Breast epithelium (tissue), 4 donors: Measurements from ENCODE around the gene OGFR. TPM values are rescaled to one million over a fixed set of nuclear protein-coding genes. Genes with fewer than 3 reads are reported as not detected.

Experiments used
- DNase-seq, 2 donors: peaks; one replicate each; pipeline ENCODE4 v3.0.0-alpha.2; 2019; ENCODE audit warnings: low spot score in 2 of 2
- H3K27ac ChIP-seq, 2 donors: fragments of 200-600 bp; sonication (generic) in 1 of 2; one replicate each; pipeline ENCODE4 v1.5.1; 2016 to 2019; ENCODE audit warnings: mild to moderate bottlenecking in 1 of 2
- H3K27me3 ChIP-seq, 2 donors: fragments of 200-600 bp; sonication (generic) in 1 of 2; one replicate each; pipeline versions ENCODE4 v1.5.1 to v1.6.0; 2017 to 2019; ENCODE audit warnings: control low read depth in 1 of 2, mild to moderate bottlenecking in 1 of 2
- H3K36me3 ChIP-seq: fragments of 200-600 bp; one replicate; pipeline ENCODE4 v1.5.1; 2019
- H3K4me1 ChIP-seq, 2 donors: fragments of 200-600 bp; sonication (generic); one replicate each; pipeline ENCODE4 v1.5.1; 2016 to 2019; ENCODE audit warnings: control low read depth in 1 of 2
- H3K4me3 ChIP-seq, 3 donors: fragments of 200-600 bp; sonication (generic); 1 replicate in 2 of 3; 2 replicates in 1 of 3; pipeline ENCODE4 v1.5.1; 2016 to 2019; ENCODE audit warnings: mild to moderate bottlenecking in 3 of 3, moderate library complexity in 2 of 3
- H3K9me3 ChIP-seq, 2 donors: fragments of 200-600 bp; sonication (generic) in 1 of 2; one replicate each; pipeline ENCODE4 v1.5.1; 2016 to 2019; ENCODE audit warnings: control low read depth in 1 of 2
- CTCF ChIP-seq, 3 donors: fragments of 450-650 bp; IDR thresholded peaks; one replicate each; pipeline ENCODE4 v1.5.1; 2016 to 2017; ENCODE audit warnings: antibody characterized with exemption in 3 of 3, mild to moderate bottlenecking in 3 of 3, moderate library complexity in 3 of 3
- POLR2A ChIP-seq: fragments of 450-650 bp; IDR thresholded peaks from one replicate; pipeline ENCODE4 v1.6.1; 2016; ENCODE audit warnings: antibody characterized with exemption, mild to moderate bottlenecking, moderate library complexity
- POLR2AphosphoS5 ChIP-seq, 3 donors: sonication (generic); formaldehyde crosslinking; IDR thresholded peaks; one replicate each; pipeline ENCODE4 v1.6.1; 2017; ENCODE audit warnings: antibody characterized with exemption in 3 of 3
- intact Hi-C: fragments of 100-400 bp; cut with DNase I; formaldehyde crosslinking; loops from one replicate; pipeline ENCODE4 v1.15.1; 2023; ENCODE audit warnings: low total_unique reads
- total RNA-seq, 3 donors: library from RNA; depleted of rRNA; stranded (reverse); fragments of >200 nt; gene quantifications; one replicate each; pipeline ENCODE4 v1.1.0, GENCODE V29; 2016

The OGFR gene
- total RNA-seq, 3 donors from 2014 or later, result 38.5 to 45.3 (median 44.2) TPM

GRCh38 chr20:62818592-62819493 is 14.2 kb downstream of the OGFR start:
- Histone ChIP-seq H3K9me3 (no peaks in the 10 kb centered on the region), H3K4me1 (peaks cover 20 to 24% of the 10 kb centered on the region in 2 donors), H3K27ac (peak overlapping the region; percentile 55 to 78), H3K27me3 (peaks cover 4 to 9% of the 10 kb centered on the region in 2 donors), H3K4me3 (peak overlapping the region in 1 of 3 donors; percentile 41), H3K36me3 (no peaks in the 10 kb centered on the region)
- no peak for DNase-seq
- intact Hi-C loops, result no loop called here
- TF ChIP-seq POLR2AphosphoS5 (IDR thresholded peaks at IDR 0.05), result no peak
- TF ChIP-seq POLR2A, result no peak
- no peak for TF ChIP-seq CTCF (IDR thresholded peaks at IDR 0.05)

- H3K36me3 ChIP-seq, result no peaks in the 10 kb centered on the region
- intact Hi-C loops, result no loop called here
- no peak overlapping the region for H3K4me3 ChIP-seq
- no peaks in the 10 kb centered on the region for H3K9me3 ChIP-seq
- H3K27me3 ChIP-seq, result peaks cover 4 to 9% of the 10 kb centered on the region in 2 donors
- no peak for TF ChIP-seq CTCF (IDR thresholded peaks at IDR 0.05)
- TF ChIP-seq POLR2A, result no peak
- no peak for TF ChIP-seq POLR2AphosphoS5 (IDR thresholded peaks at IDR 0.05)
- no peak for DNase-seq
- H3K4me1 ChIP-seq, result peaks cover 27 to 28% of the 10 kb centered on the region in 2 donors
- H3K27ac ChIP-seq, result peak overlapping the region; percentile 55 to 78
Measured at GRCh38 chr20:62819494-62820174, 15.0 kb downstream of the OGFR start.

DNA sequence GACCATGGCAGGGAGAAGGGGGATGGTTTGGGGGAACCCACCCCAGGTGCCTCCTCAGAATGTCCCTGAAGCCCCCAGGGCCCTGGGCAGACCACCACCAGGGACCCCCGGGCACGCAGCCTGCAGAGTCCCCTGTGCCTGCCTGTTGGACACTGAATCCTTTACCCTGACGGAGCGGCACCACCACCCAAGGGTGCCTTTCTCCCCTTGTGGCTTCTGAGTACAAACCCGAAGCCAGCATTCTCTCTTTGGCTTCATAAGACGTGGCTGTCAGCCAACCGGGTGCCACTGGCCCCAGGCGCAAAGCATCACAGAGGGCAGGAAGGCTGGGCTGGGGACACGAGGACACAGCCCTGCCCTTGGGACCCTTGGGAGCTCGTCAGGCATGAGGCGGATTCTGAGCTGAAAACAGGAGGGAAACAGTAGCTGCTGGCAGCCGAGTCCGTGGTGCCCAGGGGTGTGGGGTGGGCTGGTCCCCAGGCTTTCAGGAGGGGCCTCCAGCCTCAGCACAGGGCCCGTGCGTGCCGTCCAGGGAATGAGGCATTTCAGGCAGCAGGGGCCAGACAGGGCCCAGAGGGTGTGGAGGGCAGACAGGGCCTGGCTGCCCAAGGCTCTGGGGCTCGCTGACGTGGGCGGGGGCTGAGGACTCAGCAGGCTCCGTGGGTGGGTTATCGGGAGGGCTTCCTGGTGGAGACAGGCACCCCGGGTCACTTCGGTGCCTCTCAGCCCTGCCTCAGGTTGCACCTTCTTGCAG is 15.8 kb downstream of the OGFR start:
- no peaks in the 10 kb centered on the region for H3K9me3 ChIP-seq
- no peaks in the 10 kb centered on the region for H3K36me3 ChIP-seq
- peak overlapping the region; percentile 55 to 78 for H3K27ac ChIP-seq
- intact Hi-C loops, result no loop called here
- peaks cover 4 to 9% of the 10 kb centered on the region in 2 donors for H3K27me3 ChIP-seq
- TF ChIP-seq CTCF (IDR thresholded peaks at IDR 0.05) (no peak), POLR2AphosphoS5 (IDR thresholded peaks at IDR 0.05) (no peak), POLR2A (no peak)
- DNase-seq, result no peak
- peaks cover 28 to 29% of the 10 kb centered on the region in 2 donors for H3K4me1 ChIP-seq
- H3K4me3 ChIP-seq, result no peak overlapping the region

- peaks cover 25 to 28% of the 10 kb centered on the region in 2 donors for H3K4me1 ChIP-seq
- intact Hi-C loops, result no loop called here
Measured at GRCh38 chr20:62820962-62821725, 16.5 kb downstream of the OGFR start.

More at GRCh38 chr20:62820962-62821725, 16.5 kb downstream of the OGFR start:
- Histone ChIP-seq H3K9me3 (no peaks in the 10 kb centered on the region), H3K27ac (no peak overlapping the region), H3K27me3 (peaks cover 4% of the 10 kb centered on the region in 2 donors), H3K4me3 (no peak overlapping the region), H3K36me3 (no peaks in the 10 kb centered on the region)
- no peak for DNase-seq
- TF ChIP-seq POLR2AphosphoS5 (IDR thresholded peaks at IDR 0.05) (no peak), CTCF (IDR thresholded peaks at IDR 0.05) (no peak), POLR2A (no peak)
